ENCODE results near the gene VIM.

DNA sequence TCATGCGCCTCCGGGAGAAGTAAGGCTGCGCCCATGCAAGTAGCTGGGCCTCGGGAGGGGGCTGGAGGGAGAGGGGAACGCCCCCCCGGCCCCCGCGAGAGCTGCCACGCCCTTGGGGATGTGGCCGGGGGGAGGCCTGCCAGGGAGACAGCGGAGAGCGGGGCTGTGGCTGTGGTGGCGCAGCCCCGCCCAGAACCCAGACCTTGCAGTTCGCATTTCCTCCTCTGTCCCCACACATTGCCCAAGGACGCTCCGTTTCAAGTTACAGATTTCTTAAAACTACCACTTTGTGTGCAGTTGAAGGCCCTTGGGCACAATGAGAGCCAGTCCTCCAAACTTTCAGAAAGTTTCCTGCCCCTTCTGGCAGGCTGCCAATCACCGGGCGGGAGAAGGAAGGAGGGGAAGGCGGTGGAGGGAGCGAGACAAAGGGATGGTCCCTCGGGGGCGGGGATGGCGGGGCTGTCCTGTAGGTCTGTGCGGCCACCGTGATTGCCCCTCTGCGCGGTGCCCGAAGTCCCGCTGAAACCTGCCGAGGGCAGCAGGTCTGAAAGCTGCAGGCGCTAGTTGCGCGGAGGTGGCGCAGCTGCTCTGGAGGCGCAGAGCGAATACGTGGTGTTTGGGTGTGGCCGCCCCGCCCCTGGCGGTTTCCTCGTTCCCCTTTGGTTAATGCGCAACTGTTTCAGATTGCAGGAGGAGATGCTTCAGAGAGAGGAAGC lies 2.1 kb downstream of the VIM start:
- TF ChIP-seq, protein P1, sequence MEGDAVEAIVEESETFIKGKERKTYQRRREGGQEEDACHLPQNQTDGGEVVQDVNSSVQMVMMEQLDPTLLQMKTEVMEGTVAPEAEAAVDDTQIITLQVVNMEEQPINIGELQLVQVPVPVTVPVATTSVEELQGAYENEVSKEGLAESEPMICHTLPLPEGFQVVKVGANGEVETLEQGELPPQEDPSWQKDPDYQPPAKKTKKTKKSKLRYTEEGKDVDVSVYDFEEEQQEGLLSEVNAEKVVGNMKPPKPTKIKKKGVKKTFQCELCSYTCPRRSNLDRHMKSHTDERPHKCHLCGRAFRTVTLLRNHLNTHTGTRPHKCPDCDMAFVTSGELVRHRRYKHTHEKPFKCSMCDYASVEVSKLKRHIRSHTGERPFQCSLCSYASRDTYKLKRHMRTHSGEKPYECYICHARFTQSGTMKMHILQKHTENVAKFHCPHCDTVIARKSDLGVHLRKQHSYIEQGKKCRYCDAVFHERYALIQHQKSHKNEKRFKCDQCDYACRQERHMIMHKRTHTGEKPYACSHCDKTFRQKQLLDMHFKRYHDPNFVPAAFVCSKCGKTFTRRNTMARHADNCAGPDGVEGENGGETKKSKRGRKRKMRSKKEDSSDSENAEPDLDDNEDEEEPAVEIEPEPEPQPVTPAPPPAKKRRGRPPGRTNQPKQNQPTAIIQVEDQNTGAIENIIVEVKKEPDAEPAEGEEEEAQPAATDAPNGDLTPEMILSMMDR (IDR thresholded peaks at IDR 0.05; ENCODE audit: insufficient read depth, low read length): no peak
- TF ChIP-seq POLR2AphosphoS5 (IDR thresholded peaks at IDR 0.05; ENCODE audit: low read depth): peak; percentile 55
- TF ChIP-seq, protein P2, sequence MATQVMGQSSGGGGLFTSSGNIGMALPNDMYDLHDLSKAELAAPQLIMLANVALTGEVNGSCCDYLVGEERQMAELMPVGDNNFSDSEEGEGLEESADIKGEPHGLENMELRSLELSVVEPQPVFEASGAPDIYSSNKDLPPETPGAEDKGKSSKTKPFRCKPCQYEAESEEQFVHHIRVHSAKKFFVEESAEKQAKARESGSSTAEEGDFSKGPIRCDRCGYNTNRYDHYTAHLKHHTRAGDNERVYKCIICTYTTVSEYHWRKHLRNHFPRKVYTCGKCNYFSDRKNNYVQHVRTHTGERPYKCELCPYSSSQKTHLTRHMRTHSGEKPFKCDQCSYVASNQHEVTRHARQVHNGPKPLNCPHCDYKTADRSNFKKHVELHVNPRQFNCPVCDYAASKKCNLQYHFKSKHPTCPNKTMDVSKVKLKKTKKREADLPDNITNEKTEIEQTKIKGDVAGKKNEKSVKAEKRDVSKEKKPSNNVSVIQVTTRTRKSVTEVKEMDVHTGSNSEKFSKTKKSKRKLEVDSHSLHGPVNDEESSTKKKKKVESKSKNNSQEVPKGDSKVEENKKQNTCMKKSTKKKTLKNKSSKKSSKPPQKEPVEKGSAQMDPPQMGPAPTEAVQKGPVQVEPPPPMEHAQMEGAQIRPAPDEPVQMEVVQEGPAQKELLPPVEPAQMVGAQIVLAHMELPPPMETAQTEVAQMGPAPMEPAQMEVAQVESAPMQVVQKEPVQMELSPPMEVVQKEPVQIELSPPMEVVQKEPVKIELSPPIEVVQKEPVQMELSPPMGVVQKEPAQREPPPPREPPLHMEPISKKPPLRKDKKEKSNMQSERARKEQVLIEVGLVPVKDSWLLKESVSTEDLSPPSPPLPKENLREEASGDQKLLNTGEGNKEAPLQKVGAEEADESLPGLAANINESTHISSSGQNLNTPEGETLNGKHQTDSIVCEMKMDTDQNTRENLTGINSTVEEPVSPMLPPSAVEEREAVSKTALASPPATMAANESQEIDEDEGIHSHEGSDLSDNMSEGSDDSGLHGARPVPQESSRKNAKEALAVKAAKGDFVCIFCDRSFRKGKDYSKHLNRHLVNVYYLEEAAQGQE (IDR thresholded peaks at IDR 0.05; ENCODE audit: insufficient replicate concordance, low read depth): no peak
